Right atrium auricular region (tissue), 2 donors: ENCODE data around the gene SYS1. TPM values are rescaled to one million over a fixed set of nuclear protein-coding genes. Genes with fewer than 3 reads are reported as not detected.
A peak's percentile ranks its signal among the peaks of the same experiment; 100 is the strongest.

ENCODE experiments used
- DNase-seq: peaks from one replicate; pipeline ENCODE4 v3.0.0-alpha.2; 2019; ENCODE audit warnings: low spot score
- H3K27ac ChIP-seq, 2 donors: fragments of 200-600 bp; sonication (generic); 1 replicate in 1 of 2; 2 replicates in 1 of 2; pipeline ENCODE4 v1.5.1; 2016 to 2019
- H3K27me3 ChIP-seq, 2 donors: fragments of 200-600 bp; sonication (generic); one replicate each; pipeline versions ENCODE4 v1.5.1 to v1.6.0; 2017 to 2019
- H3K36me3 ChIP-seq: fragments of 200-600 bp; sonication (generic); one replicate; pipeline ENCODE4 v1.5.1; 2016
- H3K4me1 ChIP-seq, 2 donors: fragments of 200-600 bp; sonication (generic); one replicate each; pipeline versions ENCODE4 v1.5.1 to v1.6.0; 2017 to 2019
- H3K4me3 ChIP-seq, 2 donors: fragments of 200-600 bp; sonication (generic); 1 replicate in 1 of 2; 2 replicates in 1 of 2; pipeline ENCODE4 v1.5.1; 2017 to 2019; ENCODE audit warnings: mild to moderate bottlenecking in 1 of 2, moderate library complexity in 1 of 2
- H3K9me3 ChIP-seq, 2 donors: fragments of 200-600 bp; sonication (generic); one replicate each; pipeline ENCODE4 v1.5.1; 2019
- total RNA-seq, 2 donors: library from RNA; depleted of rRNA; stranded (reverse); fragments of >200 nt; gene quantifications; one replicate each; pipeline ENCODE4 v1.1.0, GENCODE V29; 2016
- TF ChIP-seq, protein P1 (sequence below), 2 donors: fragments of 200-600 bp; sonication (generic); IDR thresholded peaks; one replicate each; pipeline ENCODE4 v1.5.1; 2019; ENCODE audit warnings: antibody characterized with exemption in 2 of 2

The SYS1 gene
- total RNA-seq, 2 donors from 2014 or later = 31.7 to 41.9 TPM

GRCh38 chr20:45409521-45410272, 46.7 kb downstream of the SYS1 start:
- Histone ChIP-seq H3K27me3 (no peaks in the 10 kb centered on the region), H3K4me1 (peaks cover 0 to 46% of the 10 kb centered on the region in 2 donors), H3K27ac (peak overlapping the region; percentile 97 to 99), H3K36me3 (peaks cover 44% of the 10 kb centered on the region), H3K9me3 (no peaks in the 10 kb centered on the region), H3K4me3 (no peak overlapping the region)
- TF ChIP-seq, protein P1, sequence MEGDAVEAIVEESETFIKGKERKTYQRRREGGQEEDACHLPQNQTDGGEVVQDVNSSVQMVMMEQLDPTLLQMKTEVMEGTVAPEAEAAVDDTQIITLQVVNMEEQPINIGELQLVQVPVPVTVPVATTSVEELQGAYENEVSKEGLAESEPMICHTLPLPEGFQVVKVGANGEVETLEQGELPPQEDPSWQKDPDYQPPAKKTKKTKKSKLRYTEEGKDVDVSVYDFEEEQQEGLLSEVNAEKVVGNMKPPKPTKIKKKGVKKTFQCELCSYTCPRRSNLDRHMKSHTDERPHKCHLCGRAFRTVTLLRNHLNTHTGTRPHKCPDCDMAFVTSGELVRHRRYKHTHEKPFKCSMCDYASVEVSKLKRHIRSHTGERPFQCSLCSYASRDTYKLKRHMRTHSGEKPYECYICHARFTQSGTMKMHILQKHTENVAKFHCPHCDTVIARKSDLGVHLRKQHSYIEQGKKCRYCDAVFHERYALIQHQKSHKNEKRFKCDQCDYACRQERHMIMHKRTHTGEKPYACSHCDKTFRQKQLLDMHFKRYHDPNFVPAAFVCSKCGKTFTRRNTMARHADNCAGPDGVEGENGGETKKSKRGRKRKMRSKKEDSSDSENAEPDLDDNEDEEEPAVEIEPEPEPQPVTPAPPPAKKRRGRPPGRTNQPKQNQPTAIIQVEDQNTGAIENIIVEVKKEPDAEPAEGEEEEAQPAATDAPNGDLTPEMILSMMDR (IDR thresholded peaks at IDR 0.05) = no peak
- DNase-seq = no peak

GRCh38 chr20:45410887-45411286, 47.9 kb downstream of the SYS1 start:
- no peak for DNase-seq
- Histone ChIP-seq H3K27ac (peak overlapping the region; percentile 97 to 99), H3K4me3 (no peak overlapping the region), H3K4me1 (peaks cover 0 to 47% of the 10 kb centered on the region in 2 donors), H3K27me3 (no peaks in the 10 kb centered on the region), H3K9me3 (no peaks in the 10 kb centered on the region), H3K36me3 (peaks cover 44% of the 10 kb centered on the region)
- TF ChIP-seq, protein P1 (IDR thresholded peaks at IDR 0.05) = no peak

GRCh38 chr20:45412653-45413052, 49.7 kb downstream of the SYS1 start:
- Histone ChIP-seq H3K9me3 (no peaks in the 10 kb centered on the region), H3K36me3 (peaks cover 44% of the 10 kb centered on the region), H3K27ac (no peak overlapping the region), H3K27me3 (no peaks in the 10 kb centered on the region), H3K4me1 (peaks cover 0 to 57% of the 10 kb centered on the region in 2 donors), H3K4me3 (no peak overlapping the region)
- TF ChIP-seq, protein P1 (IDR thresholded peaks at IDR 0.05) = no peak
- DNase-seq = no peak

GRCh38 chr20:45413479-45413878, 50.5 kb downstream of the SYS1 start:
- Histone ChIP-seq H3K9me3 (no peaks in the 10 kb centered on the region), H3K27me3 (no peaks in the 10 kb centered on the region), H3K36me3 (peaks cover 40% of the 10 kb centered on the region), H3K4me1 (peaks cover 0 to 52% of the 10 kb centered on the region in 2 donors), H3K27ac (no peak overlapping the region), H3K4me3 (no peak overlapping the region)
- TF ChIP-seq, protein P1 (IDR thresholded peaks at IDR 0.05) = no peak
- DNase-seq = no peak

DNA sequence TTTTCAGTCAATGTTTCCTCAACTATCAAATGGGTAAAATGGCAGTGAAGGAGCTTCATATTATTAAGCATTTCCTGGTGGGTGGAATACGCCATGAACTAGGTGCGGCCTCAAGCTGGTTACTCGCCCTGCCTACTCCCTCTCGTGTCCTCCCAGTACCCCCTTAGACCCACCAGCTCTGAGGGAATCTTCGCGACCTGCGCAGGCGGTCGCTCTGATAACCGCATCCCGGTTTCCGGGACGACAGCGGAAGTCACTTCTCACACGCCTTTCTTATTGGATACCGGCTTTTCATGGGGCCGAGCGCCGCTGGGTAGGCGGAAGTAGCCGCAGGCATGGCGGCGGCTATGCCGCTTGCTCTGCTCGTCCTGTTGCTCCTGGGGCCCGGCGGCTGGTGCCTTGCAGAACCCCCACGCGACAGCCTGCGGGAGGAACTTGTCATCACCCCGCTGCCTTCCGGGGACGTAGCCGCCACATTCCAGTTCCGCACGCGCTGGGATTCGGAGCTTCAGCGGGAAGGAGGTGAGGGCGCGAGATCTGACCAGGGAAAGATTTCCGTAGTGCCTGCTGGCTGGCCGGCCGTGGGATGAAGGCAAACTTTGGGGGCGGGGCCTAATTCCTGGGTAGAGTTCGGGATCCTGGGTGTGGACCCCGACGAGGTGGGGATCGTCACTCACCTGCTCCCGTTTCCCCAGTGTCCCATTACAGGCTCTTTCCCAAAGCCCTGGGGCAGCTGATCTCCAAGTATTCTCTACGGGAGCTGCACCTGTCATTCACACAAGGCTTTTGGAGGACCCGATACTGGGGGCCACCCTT, 53.1 kb downstream of the SYS1 start, which contains the start of gene PIGT:
Gene PIGT, plus strand, starts transcription at position 320 of the 816 bp plus-strand sequence. Its CDS starts 16 bp downstream, at position 336.
- TF ChIP-seq, protein P1 (IDR thresholded peaks at IDR 0.05) = no peak
- Histone ChIP-seq H3K4me1 (peaks cover 5 to 47% of the 10 kb centered on the region in 2 donors), H3K4me3 (peak within 1 kb of the TSS; percentile 71 to 95), H3K9me3 (no peaks in the 10 kb centered on the region), H3K27me3 (no peaks in the 10 kb centered on the region), H3K36me3 (peaks cover 26% of the 10 kb centered on the region), H3K27ac (peak within 1 kb of the TSS; percentile 83 to 85)
- DNase-seq = peak; percentile 91
